A549 treated with GW870086 at 1 μM for 4 hours (cell line): ENCODE results near the gene SERTAD2. TPM values are rescaled to one million over a fixed set of nuclear protein-coding genes. Genes with fewer than 3 reads are reported as not detected.

Experiments
- total RNA-seq: library from RNA; stranded (reverse); fragments of 200-300 nt; extraction: Qiagen RNA extraction; gene quantifications from 5 replicates; pipeline ENCODE4 v1.2.3, GENCODE V29; 2022; ENCODE audit warnings: low read depth

The SERTAD2 gene
- total RNA-seq: 9.5 to 13.9 TPM (median 12.0 TPM) in 5 replicates

DNA sequence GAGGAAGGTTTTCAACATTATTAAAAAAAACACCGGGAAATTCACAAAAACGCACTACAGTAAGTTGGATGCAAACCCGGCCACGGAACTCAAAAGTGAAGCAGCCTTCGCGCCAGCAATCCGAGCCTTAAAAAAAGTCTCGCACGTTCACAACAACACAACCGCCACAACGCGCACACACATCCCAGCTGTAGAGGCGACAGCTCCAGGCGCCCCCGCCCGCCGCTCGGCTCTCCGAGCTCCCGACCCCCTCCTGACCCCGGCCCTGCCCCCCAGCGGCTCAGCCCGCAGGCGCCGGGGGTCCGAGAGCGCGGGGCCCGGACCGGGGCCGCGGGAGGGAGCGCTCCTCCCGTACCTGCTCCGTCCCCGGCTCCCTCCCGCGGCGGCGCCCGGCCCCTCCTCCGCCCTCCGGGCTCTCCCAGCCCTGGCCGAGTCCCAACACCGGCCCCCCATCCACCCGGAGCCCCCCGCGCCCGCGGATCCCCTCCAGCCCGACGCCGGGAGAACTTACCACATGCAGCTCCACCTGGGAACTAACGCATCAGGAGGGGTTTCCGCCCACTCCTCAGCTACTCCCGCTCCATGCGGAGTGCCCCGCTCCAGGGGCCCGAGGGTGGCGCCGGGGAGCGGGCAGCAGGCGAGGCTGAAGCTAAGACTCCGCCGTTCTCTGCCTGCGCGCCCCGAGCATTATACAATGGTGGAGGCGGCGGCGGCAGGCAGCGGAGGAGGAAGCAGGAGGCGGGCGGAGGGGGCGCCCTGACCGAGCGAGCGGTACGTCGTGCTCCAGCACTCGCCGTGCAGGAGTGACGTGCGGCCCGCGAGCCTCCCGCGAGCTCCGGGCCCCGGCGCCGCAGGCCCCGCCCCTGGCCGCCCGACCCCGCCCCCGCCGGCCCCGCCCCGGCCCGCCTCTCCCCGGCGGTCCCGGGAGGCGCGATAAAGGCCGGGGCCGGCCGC, at the start of gene SERTAD2:
Gene SERTAD2 (minus strand): TSS at position 805 of the 954 bp plus-strand sequence. CDS start 17,042 bp downstream, outside the sequence.

Other genes with a start within 250 kb of the SERTAD2 start
- gene LGALSL, start 199.8 kb downstream of the SERTAD2 start, total RNA-seq: 11.1 to 13.7 TPM (median 11.9 TPM) in 5 replicates
- gene AFTPH, start 129.6 kb downstream of the SERTAD2 start, total RNA-seq: 22.1 to 26.9 TPM (median 24.8 TPM) in 5 replicates